H9 (cell line): ENCODE data around the gene ANO2. TPM values are rescaled to one million over a fixed set of nuclear protein-coding genes. Genes with fewer than 3 reads are reported as not detected.

Experiments
- DNase-seq: peaks from one replicate; pipeline ENCODE4 v3.0.0-alpha.2; 2017
- H2AFZ ChIP-seq: one replicate; pipeline ENCODE4 v1.6.1; 2013; ENCODE audit warnings: mild to moderate bottlenecking, low read length, control low read depth, moderate library complexity
- H2AK5ac ChIP-seq: 2 replicates; pipeline ENCODE4 v1.6.1; 2013; ENCODE audit warnings: low read length, control low read depth, mixed read lengths; ENCODE audit not compliant: insufficient read length
- H2BK120ac ChIP-seq: one replicate; pipeline ENCODE4 v1.6.1; 2013; ENCODE audit warnings: low read depth, mild to moderate bottlenecking, low read length, control low read depth, inconsistent platforms; ENCODE audit not compliant: poor library complexity, severe bottlenecking
- H2BK12ac ChIP-seq: 2 replicates; pipeline ENCODE4 v1.6.1; 2013; ENCODE audit warnings: low read length, control low read depth, mixed read lengths, low read depth; ENCODE audit not compliant: insufficient read length
- H2BK15ac ChIP-seq: 2 replicates; pipeline ENCODE4 v1.6.1; 2013; ENCODE audit warnings: low read depth, low read length, control low read depth
- H2BK20ac ChIP-seq: one replicate; pipeline ENCODE4 v1.6.1; 2013; ENCODE audit warnings: low read depth, mild to moderate bottlenecking, low read length, control low read depth, inconsistent platforms; ENCODE audit not compliant: poor library complexity, severe bottlenecking
- H2BK5ac ChIP-seq: 2 replicates; pipeline ENCODE4 v1.6.1; 2013; ENCODE audit warnings: low read length, control low read depth, mixed read lengths; ENCODE audit not compliant: insufficient read length
- H3K14ac ChIP-seq: 2 replicates; pipeline ENCODE4 v1.6.1; 2013; ENCODE audit warnings: low read length, control low read depth; ENCODE audit not compliant: insufficient read depth
- H3K18ac ChIP-seq: 2 replicates; pipeline ENCODE4 v1.6.1; 2013; ENCODE audit warnings: low read depth, mild to moderate bottlenecking, mixed read lengths, low read length, control low read depth; ENCODE audit not compliant: insufficient read length
- H3K23ac ChIP-seq: 2 replicates; pipeline ENCODE4 v1.6.1; 2013; ENCODE audit warnings: low read length, control low read depth, mixed read lengths, low read depth; ENCODE audit not compliant: insufficient read length
- H3K23me2 ChIP-seq: 2 replicates; pipeline ENCODE4 v1.6.1; 2013; ENCODE audit warnings: low read depth, mild to moderate bottlenecking, mixed read lengths, low read length, control low read depth; ENCODE audit not compliant: insufficient read length, poor library complexity, severe bottlenecking
- H3K27ac ChIP-seq: 2 replicates; pipeline ENCODE4 v1.5.1; 2013; ENCODE audit warnings: low read length, control low read depth, mixed read lengths, low read depth; ENCODE audit not compliant: insufficient read length
- H3K27me3 ChIP-seq: 2 replicates; pipeline ENCODE4 v1.6.1; 2013; ENCODE audit warnings: low read length, control low read depth, inconsistent platforms; ENCODE audit not compliant: insufficient read depth
- H3K4ac ChIP-seq: 2 replicates; pipeline ENCODE4 v1.6.1; 2013; ENCODE audit warnings: low read depth, mild to moderate bottlenecking, control low read depth, inconsistent platforms, low read length, moderate library complexity
- H3K4me1 ChIP-seq: 2 replicates; pipeline ENCODE4 v1.6.1; 2013; ENCODE audit warnings: low read length, control low read depth, inconsistent platforms; ENCODE audit not compliant: insufficient read depth
- H3K4me2 ChIP-seq: 2 replicates; pipeline ENCODE4 v1.6.1; 2013; ENCODE audit warnings: low read length, control low read depth, mixed read lengths; ENCODE audit not compliant: insufficient read length, insufficient read depth
- H3K56ac ChIP-seq: 2 replicates; pipeline ENCODE4 v1.6.1; 2013; ENCODE audit warnings: low read depth, mild to moderate bottlenecking, mixed read lengths, low read length, control low read depth; ENCODE audit not compliant: insufficient read length
- H3K79me1 ChIP-seq: 2 replicates; pipeline ENCODE4 v1.6.1; 2013; ENCODE audit warnings: low read depth, mild to moderate bottlenecking, moderate library complexity, low read length, control low read depth, inconsistent platforms; ENCODE audit not compliant: insufficient read depth, poor library complexity, severe bottlenecking
- H3K79me2 ChIP-seq: 2 replicates; pipeline ENCODE4 v1.6.1; 2013; ENCODE audit warnings: low read length, control low read depth, inconsistent platforms; ENCODE audit not compliant: insufficient read depth
- H3K9ac ChIP-seq: 2 replicates; pipeline ENCODE4 v1.6.1; 2013; ENCODE audit warnings: low read length, control low read depth, mixed read lengths; ENCODE audit not compliant: insufficient read length; ENCODE audit errors: extremely low read depth
- H3K9me3 ChIP-seq: one replicate; pipeline ENCODE4 v1.6.1; 2013; ENCODE audit warnings: low read depth, low read length, inconsistent platforms; ENCODE audit not compliant: control insufficient read depth
- H3T11ph ChIP-seq: one replicate; pipeline ENCODE4 v1.6.1; 2013; ENCODE audit warnings: mild to moderate bottlenecking, low read length, control low read depth, inconsistent platforms
- H4K20me1 ChIP-seq: one replicate; pipeline ENCODE4 v1.6.1; 2013; ENCODE audit not compliant: control insufficient read depth, insufficient read length, insufficient read depth
- H4K5ac ChIP-seq: 2 replicates; pipeline ENCODE4 v1.6.1; 2013; ENCODE audit warnings: low read depth, mild to moderate bottlenecking, mixed read lengths, low read length, control low read depth; ENCODE audit not compliant: insufficient read length
- H4K8ac ChIP-seq: replicated peaks from 2 replicates; pipeline ENCODE4 v1.6.1; 2013; ENCODE audit warnings: low read length, control low read depth, mixed read lengths, low read depth; ENCODE audit not compliant: insufficient read length
- H4K91ac ChIP-seq: 2 replicates; pipeline ENCODE4 v1.6.1; 2013; ENCODE audit warnings: low read depth, mild to moderate bottlenecking, moderate library complexity, mixed read lengths, low read length, control low read depth; ENCODE audit not compliant: insufficient read length
- H3K27ac Mint-ChIP-seq, 3 experiments: 2 replicates in 2 of 3; 3 replicates in 1 of 3; pipeline ENCODE4 v1.8.0; 2020 to 2021; ENCODE audit warnings: mixed read lengths in 3 of 3, mild to moderate bottlenecking in 1 of 3, moderate library complexity in 1 of 3
- H3K27me3 Mint-ChIP-seq: 2 replicates; pipeline ENCODE4 v1.8.0; 2021; ENCODE audit warnings: low read depth, mild to moderate bottlenecking, moderate library complexity, mixed read lengths
- H3K36me3 Mint-ChIP-seq, 3 experiments: 2 replicates in 2 of 3; 3 replicates in 1 of 3; pipeline ENCODE4 v1.8.0; 2020 to 2021; ENCODE audit warnings: low read depth in 3 of 3, mixed read lengths in 3 of 3; ENCODE audit not compliant: insufficient read depth in 1 of 3
- H3K4me1 Mint-ChIP-seq, 2 experiments: 2 replicates each; pipeline ENCODE4 v1.8.0; 2020; ENCODE audit warnings: mixed read lengths in 2 of 2
- H3K4me3 Mint-ChIP-seq, 2 experiments: 2 replicates in 1 of 2; 3 replicates in 1 of 2; pipeline ENCODE4 v1.8.0; 2020 to 2021; ENCODE audit warnings: mild to moderate bottlenecking in 2 of 2, mixed read lengths in 2 of 2, moderate library complexity in 1 of 2
- H3K9me3 Mint-ChIP-seq, 2 experiments: 2 replicates in 1 of 2; 3 replicates in 1 of 2; pipeline ENCODE4 v1.8.0; 2020; ENCODE audit warnings: mild to moderate bottlenecking in 2 of 2, mixed read lengths in 2 of 2, moderate library complexity in 1 of 2
- WGBS: extraction: QIAGEN DNeasy Blood & Tissue Kit; methylation state at CpG from one replicate; pipeline ENCODE4 v1.1.7; 2013; ENCODE audit warnings: missing lambda C conversion rate, low lambda C conversion rate, mixed read lengths; ENCODE audit not compliant: insufficient read length; ENCODE audit errors: extremely low coverage; 5-methylcytosine and 5-hydroxymethylcytosine counted together
- total RNA-seq: library from RNA; stranded (reverse); gene quantifications from 2 replicates; pipeline ENCODE4 v1.2.1, GENCODE V29; 2021
- TF ChIP-seq, protein P1 (sequence below): fragments of 200-600 bp; sonication (generic); conservative IDR thresholded peaks from 3 replicates; pipeline ENCODE4 v1.8.0; 2021; ENCODE audit warnings: antibody characterized with exemption, mild to moderate bottlenecking

The ANO2 gene
- total RNA-seq, 1 experiment from 2014 or later, result 3.8 TPM

DNA sequence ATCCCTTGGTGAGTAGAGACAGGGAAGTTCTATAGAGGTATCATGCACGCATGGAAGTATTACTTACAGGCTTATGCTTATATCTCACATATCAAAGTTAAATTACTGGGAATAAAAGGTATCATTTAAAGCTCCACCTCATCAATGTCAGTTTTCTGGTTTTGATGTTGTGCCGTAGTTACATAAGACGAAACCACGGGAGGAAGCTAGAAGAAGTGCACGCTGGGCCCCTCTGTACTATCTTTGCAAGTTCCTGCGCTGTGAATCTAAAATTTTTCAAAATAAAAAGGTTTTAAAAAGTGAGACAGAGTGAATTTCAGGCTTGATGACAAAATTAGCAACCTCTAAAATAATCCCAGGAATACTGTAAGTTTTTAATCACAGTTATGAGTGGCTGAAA, 198.1 kb downstream of the ANO2 start:
- no peak overlapping the region for H3K14ac ChIP-seq
- no peaks in the 10 kb centered on the region; a peak in 1 of 7 replicates for H3K36me3 Mint-ChIP-seq
- H2BK15ac ChIP-seq, result no peak overlapping the region
- H3K27me3 Mint-ChIP-seq, result no peaks in the 10 kb centered on the region
- no peak overlapping the region for H3K56ac ChIP-seq
- TF ChIP-seq, protein P1, sequence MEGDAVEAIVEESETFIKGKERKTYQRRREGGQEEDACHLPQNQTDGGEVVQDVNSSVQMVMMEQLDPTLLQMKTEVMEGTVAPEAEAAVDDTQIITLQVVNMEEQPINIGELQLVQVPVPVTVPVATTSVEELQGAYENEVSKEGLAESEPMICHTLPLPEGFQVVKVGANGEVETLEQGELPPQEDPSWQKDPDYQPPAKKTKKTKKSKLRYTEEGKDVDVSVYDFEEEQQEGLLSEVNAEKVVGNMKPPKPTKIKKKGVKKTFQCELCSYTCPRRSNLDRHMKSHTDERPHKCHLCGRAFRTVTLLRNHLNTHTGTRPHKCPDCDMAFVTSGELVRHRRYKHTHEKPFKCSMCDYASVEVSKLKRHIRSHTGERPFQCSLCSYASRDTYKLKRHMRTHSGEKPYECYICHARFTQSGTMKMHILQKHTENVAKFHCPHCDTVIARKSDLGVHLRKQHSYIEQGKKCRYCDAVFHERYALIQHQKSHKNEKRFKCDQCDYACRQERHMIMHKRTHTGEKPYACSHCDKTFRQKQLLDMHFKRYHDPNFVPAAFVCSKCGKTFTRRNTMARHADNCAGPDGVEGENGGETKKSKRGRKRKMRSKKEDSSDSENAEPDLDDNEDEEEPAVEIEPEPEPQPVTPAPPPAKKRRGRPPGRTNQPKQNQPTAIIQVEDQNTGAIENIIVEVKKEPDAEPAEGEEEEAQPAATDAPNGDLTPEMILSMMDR, result no peak
- no peak overlapping the region for H3K4me2 ChIP-seq
- no peak overlapping the region for H4K91ac ChIP-seq
- H3K27ac ChIP-seq, result no peak overlapping the region
- H3K4me1 ChIP-seq, result no peaks in the 10 kb centered on the region
- H4K8ac ChIP-seq, result no peak overlapping the region
- H4K5ac ChIP-seq, result no peak overlapping the region
- no peaks in the 10 kb centered on the region for H3K4me1 Mint-ChIP-seq
- H3K9me3 ChIP-seq, result no peaks in the 10 kb centered on the region
- WGBS, result no CpG with 5 or more reads among the region's 6 CpGs
- no peaks in the 10 kb centered on the region for H3K23me2 ChIP-seq
- H3K9me3 Mint-ChIP-seq, result no peaks in the 10 kb centered on the region
- H3K9ac ChIP-seq, result no peak overlapping the region
- H3K18ac ChIP-seq, result no peak overlapping the region
- no peaks in the 10 kb centered on the region for H3K79me2 ChIP-seq
- no peak overlapping the region for H3K27ac Mint-ChIP-seq
- H3K27me3 ChIP-seq, result no peaks in the 10 kb centered on the region
- H3T11ph ChIP-seq, result no peak overlapping the region
- H3K4ac ChIP-seq, result no peak overlapping the region
- no peaks in the 10 kb centered on the region for H3K79me1 ChIP-seq
- no peak overlapping the region for H2BK5ac ChIP-seq
- H4K20me1 ChIP-seq, result no peaks in the 10 kb centered on the region
- H3K23ac ChIP-seq, result no peak overlapping the region
- no peak overlapping the region for H2BK120ac ChIP-seq
- H2BK12ac ChIP-seq, result no peak overlapping the region
- no peak overlapping the region for H2AFZ ChIP-seq
- DNase-seq, result no peak
- no peak overlapping the region for H2AK5ac ChIP-seq
- no peak overlapping the region for H2BK20ac ChIP-seq
- H3K4me3 Mint-ChIP-seq, result no peak overlapping the region
